Keratinocyte (primary cell): Measurements from ENCODE around the gene IQCK. TPM values are rescaled to one million over a fixed set of nuclear protein-coding genes. Genes with fewer than 3 reads are reported as not detected.

Experiments
- DNase-seq: peaks from one replicate; pipeline ENCODE4 v3.0.0-alpha.2; 2011; ENCODE audit warnings: low read depth, missing footprints, low spot score
- FAIRE-seq: peaks from 2 replicates; lab custom pipeline; 2011; peaks lifted over from hg19 to GRCh38; lab: Jason Lieb, UNC
- H2AFZ ChIP-seq: 2 replicates; pipeline ENCODE4 v1.6.0; 2012; ENCODE audit warnings: low read length, control low read depth, inconsistent platforms; ENCODE audit not compliant: control insufficient read depth
- H3K27ac ChIP-seq: 2 replicates; pipeline ENCODE4 v1.5.1; 2011; ENCODE audit warnings: low read length; ENCODE audit not compliant: control insufficient read depth, insufficient read depth
- H3K27me3 ChIP-seq: 3 replicates; pipeline ENCODE4 v1.6.0; 2011; ENCODE audit warnings: low read length; ENCODE audit not compliant: control insufficient read depth, insufficient read depth; ENCODE audit errors: extremely low read depth
- H3K36me3 ChIP-seq, 2 experiments: 2 replicates in 1 of 2; 3 replicates in 1 of 2; pipeline ENCODE4 v1.5.1; 2011; ENCODE audit warnings: low read length in 2 of 2, mild to moderate bottlenecking in 1 of 2; ENCODE audit not compliant: control insufficient read depth in 2 of 2, insufficient read depth in 2 of 2; ENCODE audit errors: extremely low read depth in 1 of 2
- H3K4me1 ChIP-seq: 3 replicates; pipeline ENCODE4 v1.5.1; 2011; ENCODE audit warnings: low read length; ENCODE audit not compliant: control insufficient read depth, insufficient read depth; ENCODE audit errors: extremely low read depth
- H3K4me2 ChIP-seq: 3 replicates; pipeline ENCODE4 v1.6.0; 2011; ENCODE audit warnings: low read depth, low read length; ENCODE audit not compliant: control insufficient read depth, insufficient read depth; ENCODE audit errors: extremely low read depth
- H3K4me3 ChIP-seq, 3 experiments: fragments of 200-600 bp in 1 of 3; sonication (generic) in 1 of 3; 2 replicates in 2 of 3; 3 replicates in 1 of 3; pipeline ENCODE4 v1.5.1; 2011 to 2016; ENCODE audit warnings: low read length in 3 of 3, mild to moderate bottlenecking in 3 of 3, control low read depth in 2 of 3, inconsistent platforms in 1 of 3, low read depth in 1 of 3, mixed read lengths in 1 of 3, mixed run types in 1 of 3, moderate library complexity in 1 of 3; ENCODE audit not compliant: control insufficient read depth in 2 of 3, insufficient read depth in 2 of 3; ENCODE audit errors: extremely low read depth in 1 of 3
- H3K79me2 ChIP-seq: 2 replicates; pipeline ENCODE4 v1.6.0; 2012; ENCODE audit warnings: low read length; ENCODE audit not compliant: control insufficient read depth, insufficient read depth
- H3K9ac ChIP-seq: 3 replicates; pipeline ENCODE4 v1.6.0; 2011; ENCODE audit warnings: low read length; ENCODE audit not compliant: control insufficient read depth, insufficient read depth; ENCODE audit errors: extremely low read depth
- H3K9me1 ChIP-seq: 3 replicates; pipeline ENCODE4 v1.6.0; 2011; ENCODE audit warnings: low read length; ENCODE audit not compliant: control insufficient read depth, insufficient read depth; ENCODE audit errors: extremely low read depth
- H3K9me3 ChIP-seq: 2 replicates; pipeline ENCODE4 v1.5.1; 2012; ENCODE audit warnings: low read depth, low read length; ENCODE audit not compliant: control insufficient read depth
- H4K20me1 ChIP-seq: 3 replicates; pipeline ENCODE4 v1.6.0; 2011; ENCODE audit warnings: low read length; ENCODE audit not compliant: control insufficient read depth, insufficient read depth; ENCODE audit errors: extremely low read depth
- CTCF ChIP-seq, 3 experiments: IDR thresholded peaks in 1 of 3; conservative IDR thresholded peaks in 1 of 3; optimal IDR thresholded peaks in 1 of 3; 2 replicates in 2 of 3; 3 replicates in 1 of 3; pipeline versions ENCODE3 to v1.5.1; 2011; ENCODE audit warnings: low read length in 3 of 3, mild to moderate bottlenecking in 3 of 3, moderate library complexity in 2 of 3, control low read depth in 1 of 3, inconsistent platforms in 1 of 3; ENCODE audit not compliant: insufficient read depth in 2 of 3; ENCODE audit errors: extremely low read depth in 1 of 3
- EZH2 ChIP-seq: IDR thresholded peaks from one replicate; pipeline ENCODE4 v1.6.1; 2012; ENCODE audit warnings: inconsistent platforms, mild to moderate bottlenecking, low read length, moderate library complexity
- dilution Hi-C: fragments of 300-500 bp; cut with MboI; formaldehyde crosslinking; loops from one replicate; pipeline ENCODE4 v1.7.0; 2020; ENCODE audit warnings: low sequenced_read_pairs; ENCODE audit not compliant: extremely low pct_ligation_motif_present
- polyA plus RNA-seq, 5 experiments: library from polyadenylated mRNA; depleted of rRNA in 3 of 5; stranded (reverse) in 3 of 5; stranded (forward) in 1 of 5; unstranded in 1 of 5; fragments of >200 nt; gene quantifications; 1 replicate in 1 of 5; 2 replicates in 3 of 5; 3 replicates in 1 of 5; pipeline versions ENCODE4 v1.2.1 to v1.2.3, GENCODE V29; 2011 to 2012; ENCODE audit warnings: missing spikeins in 2 of 5, low read depth in 1 of 5, low replicate concordance in 1 of 5

Gene IQCK
- polyA plus RNA-seq, 1 donor (not counting 4 experiments of a cell fraction or from before 2014, with no cell fraction given), result 9.7 TPM

GRCh38 chr16:19749571-19750080 lies 31.6 kb downstream of the IQCK start:
- no peaks in the 10 kb centered on the region for H3K79me2 ChIP-seq
- H3K27ac ChIP-seq, result no peak overlapping the region
- no peaks in the 10 kb centered on the region for H3K27me3 ChIP-seq
- H2AFZ ChIP-seq, result no peak overlapping the region
- no peak for FAIRE-seq
- dilution Hi-C loops, result no loop called here
- H3K9me1 ChIP-seq, result no peaks in the 10 kb centered on the region
- no peak overlapping the region for H3K4me2 ChIP-seq
- H3K4me1 ChIP-seq, result no peaks in the 10 kb centered on the region
- no peaks in the 10 kb centered on the region for H3K36me3 ChIP-seq
- no peaks in the 10 kb centered on the region for H3K9me3 ChIP-seq
- H3K9ac ChIP-seq, result no peak overlapping the region
- no peak overlapping the region for H3K4me3 ChIP-seq
- TF ChIP-seq CTCF (optimal IDR thresholded peaks at IDR 0.05 in 1 of 3, IDR thresholded peaks at IDR 0.05 in 1 of 3, conservative IDR thresholded peaks at IDR 0.05 in 1 of 3; ENCODE audit: extremely low read depth in 1 of 3, insufficient read depth in 2 of 3, low read length in 3 of 3) (no peak), EZH2 (no peak)
- no peaks in the 10 kb centered on the region for H4K20me1 ChIP-seq
- no peak for DNase-seq

- no peaks in the 10 kb centered on the region for H3K9me3 ChIP-seq
- H3K27me3 ChIP-seq, result no peaks in the 10 kb centered on the region
- TF ChIP-seq CTCF (optimal IDR thresholded peaks at IDR 0.05 in 1 of 3, IDR thresholded peaks at IDR 0.05 in 1 of 3, conservative IDR thresholded peaks at IDR 0.05 in 1 of 3; ENCODE audit: extremely low read depth in 1 of 3, insufficient read depth in 2 of 3, low read length in 3 of 3) (no peak), EZH2 (no peak)
- H3K9ac ChIP-seq, result no peak overlapping the region
- no peaks in the 10 kb centered on the region for H3K79me2 ChIP-seq
- DNase-seq (no peak), FAIRE-seq (no peak)
- H2AFZ ChIP-seq, result no peak overlapping the region
- dilution Hi-C loops, result no loop called here
- H3K36me3 ChIP-seq, result no peaks in the 10 kb centered on the region
- H3K27ac ChIP-seq, result no peak overlapping the region
- no peaks in the 10 kb centered on the region for H3K9me1 ChIP-seq
- no peak overlapping the region for H3K4me3 ChIP-seq
- H4K20me1 ChIP-seq, result no peaks in the 10 kb centered on the region
- no peaks in the 10 kb centered on the region for H3K4me1 ChIP-seq
- no peak overlapping the region for H3K4me2 ChIP-seq
Observed at GRCh38 chr16:19751478-19752385, 33.7 kb downstream of the IQCK start.
